Fibroblast of the conjunctiva (primary cell): ENCODE data around the gene PGLYRP3.

Experiments used
- DNase-seq: peaks from one replicate; pipeline ENCODE4 v3.0.0-alpha.2; 2010; ENCODE audit warnings: low read depth

PGLYRP3 gene

DNA sequence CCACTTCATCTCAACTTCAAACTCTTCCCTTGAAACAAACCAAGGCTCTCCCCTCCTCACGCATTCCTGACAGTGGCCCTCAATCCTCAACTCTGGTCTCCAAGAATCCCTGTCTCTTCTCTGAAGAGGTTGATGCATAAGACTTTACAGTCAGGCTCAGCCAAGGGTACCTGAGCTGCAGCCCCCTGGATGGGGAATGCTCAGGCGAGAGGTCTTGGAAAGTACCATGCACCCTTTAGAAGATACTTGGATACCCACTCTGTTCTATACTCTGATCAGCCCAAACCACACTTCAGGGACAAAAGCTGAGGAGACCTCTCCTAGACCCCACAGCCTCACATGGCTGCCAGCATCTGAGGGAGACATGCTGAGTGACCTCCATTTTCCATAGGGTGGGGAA is 536 bp upstream of the PGLYRP3 start:
- no peak for DNase-seq

DNA sequence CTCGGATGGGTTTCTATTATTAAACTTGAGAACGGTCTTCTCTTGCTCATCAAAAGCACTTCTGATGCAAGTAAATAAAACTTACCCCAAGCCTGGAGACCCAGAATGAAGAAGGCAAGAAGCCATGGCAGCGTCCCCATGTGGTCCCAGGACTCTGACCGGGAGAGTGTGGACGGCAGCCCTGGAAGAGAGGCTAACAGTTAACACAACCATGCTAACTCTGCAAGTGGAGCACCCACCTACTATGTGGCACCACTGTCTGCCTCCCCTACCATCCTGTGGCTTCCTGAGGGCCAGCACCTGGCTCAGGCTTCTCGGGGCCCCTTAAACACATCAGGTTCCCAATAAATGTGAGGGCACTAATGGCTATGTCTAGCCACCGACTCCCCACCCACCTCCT is 2.2 kb downstream of the PGLYRP3 start:
- no peak for DNase-seq

DNA sequence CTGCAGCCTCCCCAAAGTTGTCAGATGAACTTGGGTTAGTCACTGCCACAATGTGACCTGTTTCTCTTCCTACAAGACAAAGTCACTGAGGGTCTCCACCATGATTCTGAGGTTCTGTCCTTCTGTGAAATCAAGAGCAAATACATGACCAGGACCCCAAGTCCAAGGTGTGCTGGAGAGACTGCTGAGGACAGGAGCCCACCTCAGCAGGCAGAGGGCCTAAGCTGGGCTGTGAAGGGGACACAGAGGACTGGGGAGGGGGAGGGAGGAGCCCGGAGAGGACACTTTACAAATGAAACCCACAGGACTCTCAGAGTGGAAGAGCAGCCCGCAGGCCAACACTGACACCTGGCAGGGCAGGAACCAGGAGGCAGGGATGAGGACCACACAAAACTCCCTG is 3.3 kb downstream of the PGLYRP3 start:
- DNase-seq, result no peak

DNA sequence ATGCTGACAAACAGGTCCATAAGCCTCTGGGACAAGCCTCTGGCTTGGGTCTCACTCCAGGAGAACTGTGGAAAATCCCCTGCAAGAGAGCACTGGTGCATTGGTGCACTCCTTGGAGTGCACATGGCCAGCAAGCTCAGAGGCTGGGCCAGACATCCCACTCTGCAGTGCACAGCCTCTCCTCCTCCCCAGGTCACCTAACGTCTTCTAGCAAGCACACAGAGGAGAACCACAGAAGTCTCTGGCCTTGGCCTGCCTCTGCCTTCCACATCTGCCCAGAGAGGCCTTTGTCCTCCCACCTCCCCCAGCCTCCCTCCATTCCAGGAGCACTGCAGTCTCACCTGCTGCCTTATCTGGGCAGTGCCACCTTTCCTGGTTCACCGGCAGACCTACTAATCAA is 4.2 kb downstream of the PGLYRP3 start:
- no peak for DNase-seq

DNA sequence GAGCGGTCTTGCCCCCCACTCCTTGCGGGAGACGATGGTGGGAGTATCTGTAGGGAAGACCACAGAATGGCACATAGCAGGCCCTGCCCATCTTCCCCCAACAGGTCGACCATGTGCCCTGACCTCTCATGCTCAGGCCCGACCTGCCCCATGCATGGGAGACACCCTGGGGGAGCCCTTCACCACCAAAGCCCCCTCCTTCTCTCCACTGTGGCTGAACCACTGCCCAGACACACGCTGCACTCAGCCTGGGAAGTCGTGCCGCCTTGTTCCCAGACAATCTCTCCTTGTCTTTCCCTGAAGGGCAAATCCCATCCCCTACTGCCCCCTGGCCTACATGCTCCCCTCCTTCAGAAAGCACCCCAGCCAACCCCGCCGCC is 5.5 kb downstream of the PGLYRP3 start:
- DNase-seq, result no peak

DNA sequence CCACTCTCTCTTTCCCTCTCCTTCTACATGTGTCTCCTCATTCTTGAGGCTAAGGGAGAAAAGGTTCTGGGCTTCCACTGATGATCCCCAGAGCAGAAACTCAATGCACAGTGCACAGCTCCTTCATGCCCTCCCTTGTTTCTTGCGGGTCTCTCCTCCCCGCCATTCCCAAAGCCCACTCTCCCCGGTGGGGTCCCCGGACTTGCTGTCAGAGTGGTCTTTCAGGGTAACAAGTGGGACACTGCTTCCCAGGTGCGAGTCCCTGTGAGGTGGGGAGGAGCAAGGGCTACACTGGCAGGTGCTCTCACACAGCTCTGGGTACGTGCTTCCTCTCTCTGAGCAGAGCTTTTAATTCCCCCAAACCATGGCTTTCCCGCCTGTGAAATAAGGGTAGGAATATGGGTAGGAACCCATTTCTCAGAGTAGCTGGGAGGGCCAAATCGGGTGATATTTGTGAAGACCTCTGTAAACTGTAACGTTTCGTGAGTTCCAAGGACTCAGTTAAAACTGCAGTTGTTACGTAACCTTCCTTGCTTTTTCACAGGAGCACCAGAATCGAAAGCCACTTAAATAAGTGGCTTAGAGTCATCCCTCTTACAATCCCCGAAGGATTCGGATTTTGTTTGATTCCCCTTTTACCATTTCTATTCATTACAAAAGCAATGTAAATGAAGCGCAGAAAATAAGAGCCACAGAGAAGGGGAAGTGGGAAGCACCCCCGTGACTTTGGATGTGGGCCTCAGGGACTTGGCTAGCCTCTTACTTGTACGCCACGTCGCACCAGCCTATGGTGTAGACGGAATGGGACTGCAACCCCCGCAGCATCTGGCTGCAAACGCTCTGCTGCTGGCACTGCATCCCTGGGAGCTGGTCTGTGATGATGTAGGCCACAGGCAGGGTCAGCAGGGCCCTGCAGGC is 6.2 kb downstream of the PGLYRP3 start:
- DNase-seq, result no peak

DNA sequence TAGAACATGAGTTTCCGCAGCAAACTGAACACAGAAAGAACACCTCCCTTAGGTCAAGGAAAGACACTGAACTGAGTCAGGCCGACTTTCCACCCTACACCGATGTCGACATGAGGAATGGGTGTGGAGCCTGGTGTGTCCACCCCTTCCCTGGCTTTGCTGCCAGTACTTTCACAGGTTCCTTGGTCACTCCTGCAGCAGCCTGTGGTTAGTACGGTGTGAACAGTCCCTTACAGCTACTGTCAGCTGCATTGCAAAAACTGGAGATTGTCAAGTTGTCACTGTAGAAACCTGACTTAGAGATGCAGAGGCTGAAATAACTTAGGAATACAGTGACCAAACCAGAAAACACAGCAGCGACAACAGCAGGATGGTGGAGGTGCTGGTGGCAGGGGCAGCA is 7.1 kb downstream of the PGLYRP3 start:
- DNase-seq, result no peak

DNA sequence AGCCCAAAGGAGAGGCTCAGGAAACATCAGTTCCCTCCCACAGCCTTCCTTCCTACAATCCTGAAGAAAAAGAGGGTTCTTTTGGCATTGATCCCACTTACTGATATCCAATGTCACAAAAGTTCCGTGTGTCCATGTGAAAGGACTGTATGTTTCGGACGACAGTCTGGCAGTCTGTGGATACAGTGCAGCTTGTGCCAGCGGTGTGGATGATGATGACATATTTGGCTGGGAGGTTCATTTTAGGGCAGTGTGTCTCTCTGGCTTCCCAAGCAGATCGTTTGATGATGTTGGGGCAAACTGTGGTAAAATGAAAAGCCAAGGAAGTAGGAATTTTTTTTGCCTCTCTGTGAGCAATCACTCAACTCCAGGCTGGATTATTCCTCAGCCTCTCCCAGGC is 10.4 kb downstream of the PGLYRP3 start:
- no peak for DNase-seq

DNA sequence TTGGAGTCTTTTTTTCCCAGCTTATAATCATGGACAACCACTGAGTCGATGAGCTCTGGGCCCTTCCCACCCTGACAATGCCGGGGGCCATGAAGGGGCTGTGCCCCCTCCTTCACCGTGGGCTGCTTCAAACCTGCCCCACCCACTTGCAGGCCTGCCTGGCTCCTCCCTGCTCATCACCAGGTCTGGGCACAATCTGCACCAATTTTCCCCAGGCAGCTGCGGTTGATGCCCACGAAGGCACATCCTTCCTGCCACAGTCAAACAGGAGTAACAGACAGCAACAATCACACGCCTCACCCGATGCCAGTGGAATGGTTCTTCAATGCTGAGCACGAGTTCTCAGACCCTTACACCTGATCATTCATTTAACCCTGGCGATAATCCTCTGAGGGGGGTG is 18.9 kb downstream of the PGLYRP3 start:
- no peak for DNase-seq

DNA sequence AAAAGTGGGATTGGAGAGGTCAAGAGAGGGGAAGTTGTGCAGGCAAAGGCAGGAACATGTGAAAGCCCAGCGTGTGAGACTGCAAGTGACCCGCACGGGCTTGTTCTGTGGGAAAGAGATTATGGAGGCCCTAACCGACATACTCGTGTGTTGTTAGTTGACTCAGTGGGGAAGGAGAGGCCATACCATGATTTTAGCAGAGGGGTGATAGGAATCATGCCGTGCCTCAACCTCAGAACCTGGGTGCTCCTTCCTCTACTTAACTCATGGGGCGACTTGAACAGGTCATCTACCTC is 19.3 kb downstream of the PGLYRP3 start:
- no peak for DNase-seq

DNA sequence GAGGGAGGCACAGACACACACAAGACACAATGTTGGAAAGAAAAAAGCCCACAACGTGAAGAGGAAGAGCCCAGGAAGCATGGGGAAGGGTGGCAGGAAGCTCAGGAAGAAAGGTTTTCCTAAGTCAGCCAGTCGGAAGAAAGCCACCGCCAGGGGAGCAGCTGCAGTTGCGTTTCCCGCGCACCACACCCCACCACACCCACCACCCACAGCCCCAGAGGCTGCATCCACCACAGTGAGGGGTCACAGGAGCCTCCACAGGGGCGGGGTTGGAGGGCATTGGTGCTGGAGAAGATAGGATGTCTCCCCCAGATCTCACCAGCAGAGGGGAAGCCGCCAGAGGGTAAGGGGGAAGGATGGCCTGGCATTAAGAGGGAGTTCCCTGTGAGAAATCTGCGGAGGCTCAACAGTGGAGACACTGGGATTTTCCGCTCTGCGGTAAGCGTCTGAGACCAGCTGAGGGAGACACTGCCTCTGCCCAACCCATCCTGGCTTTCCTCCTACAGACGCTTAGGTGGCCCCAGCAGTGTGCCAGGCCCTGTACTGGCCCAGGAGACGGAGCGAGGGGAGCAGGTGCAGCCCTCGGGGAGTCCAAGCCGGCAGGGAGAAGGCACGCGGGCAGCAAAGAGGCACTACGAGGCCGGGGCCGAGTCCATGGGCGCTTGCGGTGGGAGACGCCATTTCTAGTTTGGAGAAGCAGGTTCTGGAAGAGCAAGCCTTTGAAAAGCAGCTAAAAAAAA is 19.8 kb downstream of the PGLYRP3 start:
- DNase-seq, result no peak

DNA sequence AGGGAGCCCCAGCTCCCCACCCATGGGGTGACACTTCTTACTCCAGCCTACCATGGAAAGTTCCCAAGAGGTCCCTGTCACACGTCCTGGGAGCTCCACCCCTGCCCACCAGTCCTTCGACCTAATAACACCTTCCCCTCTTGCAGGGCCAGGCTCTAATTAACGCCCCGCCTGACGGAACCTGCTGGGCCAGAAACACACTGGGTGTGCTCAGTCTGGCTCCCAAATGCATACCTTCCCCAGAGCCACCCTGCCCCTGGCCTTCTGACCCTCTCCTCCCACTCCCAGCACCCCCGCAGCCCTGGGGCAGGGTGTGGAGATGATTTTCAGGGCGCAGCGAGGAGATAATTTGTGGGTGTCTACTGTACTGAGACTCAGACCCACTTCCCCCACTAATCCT is 20.6 kb downstream of the PGLYRP3 start:
- no peak for DNase-seq

DNA sequence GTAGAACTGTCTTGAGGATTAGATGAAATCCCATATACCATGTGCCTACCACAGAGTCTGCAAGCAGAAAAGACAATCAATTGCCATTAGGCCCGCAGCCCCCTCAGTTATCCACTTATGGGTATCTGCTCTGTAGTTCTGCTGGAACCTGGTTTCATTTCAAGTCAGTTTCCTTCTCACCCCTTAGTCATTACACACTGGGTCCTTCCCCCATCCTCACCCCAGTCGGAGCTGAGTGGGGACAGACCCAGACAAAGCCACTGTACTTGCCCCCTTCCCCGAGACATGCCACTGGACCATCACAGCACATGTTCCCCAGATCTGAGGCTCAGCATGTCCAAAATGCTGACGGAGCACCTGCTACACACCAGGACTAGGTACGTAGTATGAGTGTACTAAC is 21.2 kb downstream of the PGLYRP3 start:
- DNase-seq, result no peak

DNA sequence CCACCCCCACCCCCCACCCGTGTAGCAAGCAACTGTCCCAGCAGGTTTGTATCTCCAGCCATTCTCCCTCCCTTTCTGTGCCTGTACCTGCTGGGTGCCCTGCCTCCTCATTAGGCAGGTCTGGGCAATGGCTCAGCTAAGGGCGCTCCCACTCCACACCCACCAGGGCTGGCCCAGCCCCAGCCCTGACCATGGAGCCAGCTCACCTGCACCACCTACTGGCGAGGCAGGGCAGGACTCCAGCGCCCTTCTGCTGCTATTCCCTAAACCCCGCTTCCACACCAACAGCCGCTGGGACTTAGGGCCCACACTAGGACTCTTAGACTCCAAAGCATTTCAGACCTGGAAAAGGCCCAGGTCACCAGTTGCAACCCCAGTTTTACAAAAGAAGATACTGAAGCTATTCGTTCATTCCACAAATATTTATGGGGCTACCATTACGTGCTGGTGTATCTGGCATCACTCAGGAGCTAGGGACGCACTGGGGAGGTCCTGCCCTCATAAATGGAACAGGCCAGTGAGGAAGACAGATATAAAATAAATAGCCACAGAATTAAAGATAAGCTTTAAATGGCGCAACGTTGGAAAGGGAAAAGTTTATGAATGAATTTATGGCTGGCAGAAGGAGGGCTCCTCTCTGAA is 24.0 kb downstream of the PGLYRP3 start:
- no peak for DNase-seq

DNA sequence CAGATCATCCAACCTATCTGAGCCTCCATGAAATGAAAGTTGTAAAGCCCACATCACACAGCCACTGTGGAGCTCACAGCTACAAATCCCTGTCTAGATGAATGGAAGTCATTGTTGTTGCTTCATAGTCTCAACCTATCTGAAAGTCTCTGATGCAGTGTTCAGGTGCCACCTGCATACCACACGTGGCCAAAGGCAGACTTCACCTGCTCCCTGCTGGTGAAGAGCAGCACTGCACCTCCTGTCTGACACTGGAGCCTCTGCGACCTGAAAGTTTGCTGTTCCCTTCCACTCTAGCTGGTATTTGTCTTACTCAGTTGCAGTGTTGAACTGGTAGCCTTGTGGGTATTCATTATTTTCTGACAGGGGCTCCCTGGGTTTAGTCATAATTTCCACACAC is 34.9 kb downstream of the PGLYRP3 start:
- DNase-seq, result no peak

DNA sequence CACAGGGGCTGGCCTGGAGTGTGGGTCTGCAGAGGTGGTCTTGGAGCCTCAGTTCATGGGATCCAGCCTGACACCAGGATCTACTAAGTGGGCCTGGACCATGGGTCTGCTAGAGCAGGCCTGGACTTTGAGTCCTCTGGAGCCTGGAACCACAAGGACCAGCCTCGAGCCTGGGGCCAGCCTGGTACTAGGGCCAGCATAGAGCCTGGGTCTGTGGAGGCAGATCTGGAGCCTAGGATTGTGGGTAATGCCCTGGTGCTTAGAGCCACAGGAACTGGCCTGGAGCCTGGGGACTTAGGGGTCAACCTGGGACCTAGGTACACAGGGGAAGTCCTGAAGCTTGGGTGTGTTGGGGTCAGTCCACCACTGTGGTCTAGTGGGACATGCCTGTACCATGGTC is 40.6 kb downstream of the PGLYRP3 start:
- no peak for DNase-seq

DNA sequence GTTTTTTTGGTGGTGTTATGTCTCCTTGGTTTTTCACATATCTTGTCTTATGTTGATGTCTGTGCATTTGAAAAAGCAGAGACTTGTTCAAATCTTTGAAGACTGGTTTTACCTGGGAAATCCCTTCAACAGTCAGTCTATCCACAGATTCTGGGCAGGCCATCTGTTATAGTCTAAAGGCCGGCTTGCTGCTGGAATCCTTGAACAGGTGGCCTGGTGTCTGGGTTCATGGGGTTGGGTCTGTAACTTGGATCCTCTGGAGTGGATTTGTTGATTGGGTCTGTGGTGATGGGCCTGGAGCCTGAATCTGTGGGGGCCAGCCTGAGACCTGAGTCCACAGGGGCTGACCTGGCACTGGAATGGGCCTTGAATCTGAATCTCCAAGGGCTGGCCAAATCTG is 41.0 kb downstream of the PGLYRP3 start:
- no peak for DNase-seq

DNA sequence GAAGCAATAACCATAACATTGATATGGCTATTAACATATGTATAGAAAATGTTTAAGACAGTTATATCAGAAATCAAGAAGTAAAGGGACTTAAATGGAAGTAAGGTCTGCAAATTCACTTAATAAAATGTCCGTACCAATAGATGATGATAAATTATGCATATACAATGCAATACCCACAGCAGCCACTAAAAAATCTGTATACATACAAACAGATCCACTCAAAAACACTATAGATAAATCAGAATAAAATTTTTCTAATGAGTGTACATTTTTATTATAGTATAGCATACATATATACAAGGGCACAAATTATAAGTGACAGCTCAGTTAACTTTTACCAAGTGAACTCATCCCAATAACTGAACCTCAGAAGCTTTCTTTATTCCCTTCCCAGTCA is 47.3 kb downstream of the PGLYRP3 start:
- DNase-seq, result no peak

DNA sequence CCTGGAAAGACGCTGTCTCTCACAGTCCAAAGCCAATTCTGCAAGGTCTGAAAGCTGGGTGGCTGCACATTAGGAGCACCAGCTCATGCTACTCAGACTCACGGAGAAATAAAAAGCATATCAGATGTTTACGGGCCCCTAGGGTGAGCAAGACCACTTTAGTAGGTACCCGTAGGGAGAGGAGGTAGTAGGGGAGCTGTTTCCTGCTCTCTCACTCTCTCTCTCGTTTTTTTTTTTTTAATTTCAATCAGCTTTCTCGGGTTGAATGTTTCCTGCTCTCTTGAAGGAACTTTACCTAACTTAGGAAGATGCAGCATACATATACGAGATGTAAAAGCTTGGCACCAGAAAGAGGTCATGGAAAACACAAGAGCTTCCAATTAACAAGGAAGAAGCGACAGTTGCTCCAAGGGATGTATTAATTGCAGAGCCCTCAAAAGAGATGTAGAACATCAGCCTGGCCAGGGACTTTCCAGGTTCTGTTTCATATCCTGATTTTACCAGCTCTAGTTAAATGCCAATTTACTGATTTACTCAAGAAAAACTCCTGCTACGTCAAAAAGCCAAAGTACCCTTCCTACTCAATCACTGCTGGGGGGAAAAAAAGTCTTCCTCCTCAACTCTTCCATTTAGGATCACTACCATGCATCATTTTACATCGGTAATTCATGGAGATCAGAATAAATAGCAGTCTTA is 50.1 kb downstream of the PGLYRP3 start:
- no peak for DNase-seq

DNA sequence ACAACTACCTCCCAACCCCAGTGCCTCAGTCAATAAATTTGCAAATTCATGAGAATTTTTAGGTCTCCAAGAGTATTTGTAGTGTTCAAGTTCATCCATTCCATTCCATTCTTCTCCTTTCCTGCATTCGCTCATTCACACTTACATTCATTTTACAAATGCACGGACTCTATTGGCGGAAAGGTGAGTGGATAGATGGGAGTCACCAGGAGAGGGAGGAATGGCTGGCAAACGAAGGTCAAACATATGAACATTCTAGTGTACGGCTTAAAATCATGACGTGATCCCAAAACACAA is 50.7 kb downstream of the PGLYRP3 start:
- DNase-seq, result no peak

DNA sequence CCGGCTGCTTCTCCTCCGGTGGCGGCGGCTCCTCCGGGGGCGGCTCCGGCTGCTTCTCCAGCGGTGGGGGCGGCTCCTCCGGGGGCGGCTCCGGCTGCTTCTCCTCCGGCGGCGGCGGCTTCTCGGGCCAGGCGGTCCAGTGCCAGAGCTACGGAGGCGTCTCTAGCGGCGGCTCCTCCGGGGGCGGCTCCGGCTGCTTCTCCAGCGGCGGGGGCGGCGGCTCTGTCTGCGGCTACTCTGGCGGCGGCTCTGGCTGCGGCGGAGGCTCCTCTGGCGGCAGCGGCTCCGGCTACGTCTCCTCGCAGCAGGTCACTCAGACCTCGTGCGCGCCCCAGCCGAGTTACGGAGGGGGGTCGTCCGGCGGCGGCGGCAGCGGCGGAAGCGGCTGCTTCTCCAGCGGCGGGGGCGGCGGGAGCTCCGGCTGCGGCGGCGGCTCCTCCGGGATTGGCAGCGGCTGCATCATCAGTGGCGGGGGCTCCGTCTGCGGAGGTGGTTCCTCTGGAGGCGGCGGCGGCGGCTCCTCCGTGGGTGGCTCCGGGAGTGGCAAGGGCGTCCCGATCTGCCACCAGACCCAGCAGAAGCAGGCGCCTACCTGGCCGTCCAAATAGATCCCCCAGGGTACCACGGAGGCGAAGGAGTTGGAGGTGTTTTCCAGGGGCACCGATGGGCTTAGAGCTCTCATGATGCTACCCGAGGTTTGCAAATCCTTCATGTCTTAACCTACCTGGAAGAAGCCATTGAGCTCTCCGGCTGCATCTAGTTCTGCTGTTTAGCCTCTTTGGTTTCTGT is 51.3 kb downstream of the PGLYRP3 start:
- DNase-seq, result no peak
